ENCODE measurements around the gene CHID1.

DNA sequence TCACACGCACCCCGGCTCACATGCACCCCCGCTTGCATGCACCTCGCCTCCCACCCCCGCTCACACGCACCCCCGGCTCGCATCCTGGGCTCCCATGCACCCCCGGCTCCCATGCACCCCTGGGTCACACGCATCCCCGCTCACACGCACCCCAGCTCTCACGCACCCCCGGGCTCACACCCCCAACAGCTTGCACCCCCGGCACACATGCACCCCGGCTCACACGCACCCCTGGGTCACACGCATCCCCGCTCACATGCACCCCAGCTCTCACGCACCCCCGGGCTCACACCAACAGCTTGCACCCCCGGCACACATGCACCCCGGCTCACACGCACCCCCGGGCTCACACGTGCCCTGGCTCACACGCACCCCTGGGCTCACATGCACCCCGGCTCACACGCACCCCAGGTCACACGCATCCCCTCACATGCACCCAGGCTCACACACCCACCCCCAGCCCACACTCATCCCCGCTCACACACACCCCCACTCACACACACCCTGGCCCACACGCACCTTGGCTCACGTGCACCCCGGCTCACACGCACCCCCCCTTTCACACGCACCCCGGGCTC is 51.8 kb downstream of the CHID1 start:
- TF ChIP-seq, protein P1, sequence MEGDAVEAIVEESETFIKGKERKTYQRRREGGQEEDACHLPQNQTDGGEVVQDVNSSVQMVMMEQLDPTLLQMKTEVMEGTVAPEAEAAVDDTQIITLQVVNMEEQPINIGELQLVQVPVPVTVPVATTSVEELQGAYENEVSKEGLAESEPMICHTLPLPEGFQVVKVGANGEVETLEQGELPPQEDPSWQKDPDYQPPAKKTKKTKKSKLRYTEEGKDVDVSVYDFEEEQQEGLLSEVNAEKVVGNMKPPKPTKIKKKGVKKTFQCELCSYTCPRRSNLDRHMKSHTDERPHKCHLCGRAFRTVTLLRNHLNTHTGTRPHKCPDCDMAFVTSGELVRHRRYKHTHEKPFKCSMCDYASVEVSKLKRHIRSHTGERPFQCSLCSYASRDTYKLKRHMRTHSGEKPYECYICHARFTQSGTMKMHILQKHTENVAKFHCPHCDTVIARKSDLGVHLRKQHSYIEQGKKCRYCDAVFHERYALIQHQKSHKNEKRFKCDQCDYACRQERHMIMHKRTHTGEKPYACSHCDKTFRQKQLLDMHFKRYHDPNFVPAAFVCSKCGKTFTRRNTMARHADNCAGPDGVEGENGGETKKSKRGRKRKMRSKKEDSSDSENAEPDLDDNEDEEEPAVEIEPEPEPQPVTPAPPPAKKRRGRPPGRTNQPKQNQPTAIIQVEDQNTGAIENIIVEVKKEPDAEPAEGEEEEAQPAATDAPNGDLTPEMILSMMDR (IDR thresholded peaks at IDR 0.05), result no peak
- TF ChIP-seq EZH2phosphoT487 (IDR thresholded peaks at IDR 0.05), result no peak
